HepG2 (cell line): ENCODE data around the gene SLC16A3. TPM values are rescaled to one million over a fixed set of nuclear protein-coding genes. Genes with fewer than 3 reads are reported as not detected.

ENCODE experiments used
- ATAC-seq: fragments of 200-7000 bp; cut with Tn5 transposase; 3 replicates; pipeline ENCODE4 v1.9.1; 2020; ENCODE audit warnings: mild to moderate bottlenecking, moderate library complexity
- BruUV-seq: library from RNA; stranded (reverse); fragments of 400-500 nt; replicated peaks from 2 replicates; lab custom pipeline; 2021; lab: Mats Ljungman, UMichigan
- CTCF ChIA-PET: fragments of 300-600 bp; formaldehyde crosslinking; extraction: SDS; loops from one replicate; lab custom pipeline; 2021; ENCODE audit warnings: low total read pairs, inconsistent platforms, low intra/inter-chr PET ratio; lab: Yijun Ruan, JAX
- POLR2A ChIA-PET: fragments of 350-600 bp; sonication (Branson Sonifier 250); formaldehyde crosslinking; loops from one replicate; lab custom pipeline; 2020; ENCODE audit warnings: antibody characterized with exemption, inconsistent platforms; lab: Yijun Ruan, JAX
- DNase-seq: peaks from one replicate; pipeline ENCODE4 v3.0.0-alpha.2; 2015; ENCODE audit warnings: low spot score
- FAIRE-seq: peaks from 3 replicates; lab custom pipeline; 2011; peaks lifted over from hg19 to GRCh38; lab: Jason Lieb, UNC
- H2AFZ ChIP-seq: one replicate; pipeline ENCODE4 v1.6.1; 2011; ENCODE audit warnings: low read length, inconsistent platforms
- H3K27ac ChIP-seq: fragments of 300-600 bp; 3 replicates; pipeline ENCODE4 v1.8.0; 2011; ENCODE audit warnings: mixed run types, mild to moderate bottlenecking, mixed read lengths, low read length, inconsistent platforms; ENCODE audit not compliant: insufficient read depth; ENCODE audit errors: extremely low read length
- H3K27me3 ChIP-seq, 2 experiments: fragments of 200-600 bp in 1 of 2; 2 replicates in 1 of 2; 3 replicates in 1 of 2; pipeline versions ENCODE4 v1.6.0 to v1.8.0; 2011; ENCODE audit warnings: low read length in 2 of 2, mild to moderate bottlenecking in 2 of 2, moderate library complexity in 2 of 2, inconsistent platforms in 1 of 2; ENCODE audit not compliant: insufficient read depth in 2 of 2, control insufficient read depth in 1 of 2
- H3K36me3 ChIP-seq, 2 experiments: fragments of 200-600 bp in 1 of 2; replicated peaks in 1 of 2; 2 replicates in 1 of 2; 3 replicates in 1 of 2; pipeline versions ENCODE4 v1.5.1 to v1.8.0; 2011; ENCODE audit warnings: low read length in 2 of 2, inconsistent platforms in 1 of 2; ENCODE audit not compliant: insufficient read depth in 2 of 2, control insufficient read depth in 1 of 2
- H3K4me1 ChIP-seq: 2 replicates; pipeline ENCODE4 v1.5.1; 2012; ENCODE audit warnings: low read length, inconsistent platforms; ENCODE audit not compliant: insufficient read depth
- H3K4me2 ChIP-seq: 2 replicates; pipeline ENCODE4 v1.6.0; 2011; ENCODE audit warnings: low read depth, low read length, inconsistent platforms
- H3K4me3 ChIP-seq, 3 experiments: fragments of 200-600 bp in 1 of 3; sonication (generic), shearing (Covaris generic) in 1 of 3; replicated peaks in 1 of 3; 2 replicates each; pipeline ENCODE4 v1.5.1; 2011 to 2016; ENCODE audit warnings: low read length in 3 of 3, inconsistent platforms in 2 of 3, low read depth in 2 of 3, mild to moderate bottlenecking in 2 of 3, control low read depth in 1 of 3, mixed read lengths in 1 of 3; ENCODE audit not compliant: insufficient read depth in 1 of 3
- H3K79me2 ChIP-seq: one replicate; pipeline ENCODE4 v1.6.1; 2011; ENCODE audit warnings: low read length, inconsistent platforms; ENCODE audit not compliant: insufficient read depth
- H3K9ac ChIP-seq: 2 replicates; pipeline ENCODE4 v1.6.0; 2011; ENCODE audit warnings: mild to moderate bottlenecking, low read depth, low read length, inconsistent platforms; ENCODE audit not compliant: insufficient read depth
- H3K9me3 ChIP-seq: 2 replicates; pipeline ENCODE4 v1.5.1; 2012; ENCODE audit warnings: mild to moderate bottlenecking, low read length
- H4K20me1 ChIP-seq: 2 replicates; pipeline ENCODE4 v1.6.0; 2011; ENCODE audit warnings: inconsistent platforms, mild to moderate bottlenecking, low read length, moderate library complexity; ENCODE audit not compliant: insufficient read depth
- AHR ChIP-seq: IDR thresholded peaks from 2 replicates; pipeline ENCODE4 v1.6.1; 2018; ENCODE audit warnings: missing genetic modification reagents, missing compliant biosample characterization
- CHCHD3 ChIP-seq: sonication (generic); formaldehyde crosslinking; IDR thresholded peaks from 2 replicates; pipeline ENCODE4 v1.8.0; 2022; ENCODE audit warnings: mild to moderate bottlenecking, missing genetic modification reagents, moderate library complexity
- ESRRA ChIP-seq: sonication (generic); formaldehyde crosslinking; IDR thresholded peaks from 2 replicates; pipeline ENCODE4 v1.5.1; 2020; ENCODE audit warnings: mild to moderate bottlenecking, low read depth, missing genetic modification reagents
- FOXK2 ChIP-seq: fragments of 450-650 bp; IDR thresholded peaks from 2 replicates; pipeline ENCODE4 v1.6.1; 2016
- IKZF1 ChIP-seq: fragments of 450-650 bp; IDR thresholded peaks from 2 replicates; pipeline ENCODE4 v1.7.1; 2016
- KDM6A ChIP-seq: IDR thresholded peaks from 2 replicates; pipeline ENCODE4 v1.6.1; 2016; ENCODE audit warnings: low read depth
- MAX ChIP-seq: IDR thresholded peaks from 2 replicates; pipeline ENCODE4 v1.6.1; 2012; ENCODE audit warnings: inconsistent platforms
- PCBP2 ChIP-seq: fragments of 200-400 bp; formaldehyde crosslinking; optimal IDR thresholded peaks from 2 replicates; pipeline ENCODE3; 2018; ENCODE audit warnings: low read length, low read depth; ENCODE audit not compliant: poor library complexity, severe bottlenecking
- PLRG1 ChIP-seq: fragments of 450-650 bp; conservative IDR thresholded peaks from 2 replicates; pipeline ENCODE4 v1.6.1; 2016
- SMAD1 ChIP-seq: sonication (generic); formaldehyde crosslinking; IDR thresholded peaks from 2 replicates; pipeline ENCODE4 v1.4.0; 2020; ENCODE audit warnings: missing genetic modification reagents, low read depth, mild to moderate bottlenecking, borderline replicate concordance
- SRSF1 ChIP-seq: fragments of 200-400 bp; formaldehyde crosslinking; optimal IDR thresholded peaks from 2 replicates; pipeline ENCODE3; 2017; ENCODE audit warnings: mild to moderate bottlenecking, low read depth, low read length, moderate library complexity
- TCF7L2 ChIP-seq: IDR thresholded peaks from 2 replicates; pipeline ENCODE4 v1.6.1; 2011; ENCODE audit warnings: mild to moderate bottlenecking, low read depth, low read length, moderate library complexity
- ZBTB2 ChIP-seq: sonication (generic); formaldehyde crosslinking; IDR thresholded peaks from 2 replicates; pipeline ENCODE4 v1.8.0; 2022; ENCODE audit warnings: low read depth, missing genetic modification reagents
- ZFP36L1 ChIP-seq: sonication (generic); formaldehyde crosslinking; IDR thresholded peaks from 2 replicates; pipeline ENCODE4 v1.8.0; 2022; ENCODE audit warnings: mild to moderate bottlenecking, missing genetic modification reagents, moderate library complexity
- ZMAT5 ChIP-seq: sonication (generic); formaldehyde crosslinking; IDR thresholded peaks from 2 replicates; pipeline ENCODE4 v1.5.0; 2020; ENCODE audit warnings: mild to moderate bottlenecking, low read depth, missing genetic modification reagents, borderline replicate concordance
- ZNF205 ChIP-seq: IDR thresholded peaks from 2 replicates; pipeline ENCODE4 v1.6.1; 2018; ENCODE audit warnings: missing biosample characterization, missing genetic modification reagents
- ZNF333 ChIP-seq: sonication (generic); formaldehyde crosslinking; IDR thresholded peaks from 2 replicates; pipeline ENCODE4 v1.4.0; 2020; ENCODE audit warnings: mild to moderate bottlenecking, missing genetic modification reagents, borderline replicate concordance
- ZNF614 ChIP-seq: IDR thresholded peaks from 2 replicates; pipeline ENCODE4 v1.6.1; 2018; ENCODE audit warnings: missing biosample characterization, missing genetic modification reagents, inconsistent platforms, borderline replicate concordance
- WGBS: methylation state at CpG from one replicate; pipeline ENCODE4 v1.1.6; 2017; ENCODE audit warnings: low lambda C conversion rate; 5-methylcytosine and 5-hydroxymethylcytosine counted together
- in situ Hi-C: cut with HindIII; loops from 2 replicates; pipeline ENCODE4 v1.10.0; 2017; ENCODE audit warnings: low pct_unique_long_range_greater_than_20kb; ENCODE audit not compliant: extremely low pct_ligation_motif_present
- intact Hi-C: fragments of 100-400 bp; cut with micrococcal nuclease; formaldehyde crosslinking; loops from one replicate; pipeline ENCODE4 v1.10.0; 2022; ENCODE audit not compliant: unreplicated experiment
- polyA plus RNA-seq, 8 experiments: library from polyadenylated mRNA; depleted of rRNA in 3 of 8; stranded (reverse) in 7 of 8; unstranded in 1 of 8; fragments of >200 nt; fragmentation: Illumina TruSeq in 4 of 8; extraction: Trizol in 4 of 8; gene quantifications; 2 replicates each; pipeline versions ENCODE4 v1.2.1 to v1.2.3, GENCODE V29; 2011 to 2016; ENCODE audit warnings: low read depth in 4 of 8, missing spikeins in 1 of 8, mixed read lengths in 1 of 8; ENCODE audit not compliant: insufficient read depth in 1 of 8
- total RNA-seq, 5 experiments: library from RNA; depleted of rRNA; stranded (reverse); fragments of >200 nt; fragmentation: Illumina TruSeq; extraction: Trizol; gene quantifications; 2 replicates each; pipeline ENCODE4 v1.2.3, GENCODE V29; 2016; ENCODE audit warnings: low read depth in 1 of 5
- TF ChIP-seq, protein P1 (sequence below): sonication (generic); formaldehyde crosslinking; IDR thresholded peaks from 2 replicates; pipeline ENCODE4 v1.4.0; 2020; ENCODE audit warnings: missing genetic modification reagents
- TF ChIP-seq, protein P2 (sequence below): sonication (generic); formaldehyde crosslinking; IDR thresholded peaks from 2 replicates; pipeline ENCODE4 v1.9.0; 2022; ENCODE audit warnings: low read depth, missing genetic modification reagents

Gene SLC16A3
- total and polyA plus RNA-seq, 2 of the 13 experiments (the other 11 are each of a cell fraction or from before 2014, with no cell fraction given): 242 to 349 TPM

- TF ChIP-seq ZNF614 (CRISPR knock-in tag): no peak
- no peak for TF ChIP-seq AHR (CRISPR knock-in tag)
- TF ChIP-seq SMAD1: no peak
- no peak for TF ChIP-seq ZBTB2
- no peak for TF ChIP-seq ZMAT5
- no peak for TF ChIP-seq SRSF1
- no peak for TF ChIP-seq CHCHD3
- no peak for TF ChIP-seq FOXK2
- TF ChIP-seq, protein P1, sequence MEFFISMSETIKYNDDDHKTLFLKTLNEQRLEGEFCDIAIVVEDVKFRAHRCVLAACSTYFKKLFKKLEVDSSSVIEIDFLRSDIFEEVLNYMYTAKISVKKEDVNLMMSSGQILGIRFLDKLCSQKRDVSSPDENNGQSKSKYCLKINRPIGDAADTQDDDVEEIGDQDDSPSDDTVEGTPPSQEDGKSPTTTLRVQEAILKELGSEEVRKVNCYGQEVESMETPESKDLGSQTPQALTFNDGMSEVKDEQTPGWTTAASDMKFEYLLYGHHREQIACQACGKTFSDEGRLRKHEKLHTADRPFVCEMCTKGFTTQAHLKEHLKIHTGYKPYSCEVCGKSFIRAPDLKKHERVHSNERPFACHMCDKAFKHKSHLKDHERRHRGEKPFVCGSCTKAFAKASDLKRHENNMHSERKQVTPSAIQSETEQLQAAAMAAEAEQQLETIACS: no peak
- TF ChIP-seq ZNF333: no peak
- no peak for TF ChIP-seq MAX
- TF ChIP-seq KDM6A (CRISPR knock-in tag): no peak
- TF ChIP-seq TCF7L2: no peak
- TF ChIP-seq PLRG1: no peak
- TF ChIP-seq, protein P2, sequence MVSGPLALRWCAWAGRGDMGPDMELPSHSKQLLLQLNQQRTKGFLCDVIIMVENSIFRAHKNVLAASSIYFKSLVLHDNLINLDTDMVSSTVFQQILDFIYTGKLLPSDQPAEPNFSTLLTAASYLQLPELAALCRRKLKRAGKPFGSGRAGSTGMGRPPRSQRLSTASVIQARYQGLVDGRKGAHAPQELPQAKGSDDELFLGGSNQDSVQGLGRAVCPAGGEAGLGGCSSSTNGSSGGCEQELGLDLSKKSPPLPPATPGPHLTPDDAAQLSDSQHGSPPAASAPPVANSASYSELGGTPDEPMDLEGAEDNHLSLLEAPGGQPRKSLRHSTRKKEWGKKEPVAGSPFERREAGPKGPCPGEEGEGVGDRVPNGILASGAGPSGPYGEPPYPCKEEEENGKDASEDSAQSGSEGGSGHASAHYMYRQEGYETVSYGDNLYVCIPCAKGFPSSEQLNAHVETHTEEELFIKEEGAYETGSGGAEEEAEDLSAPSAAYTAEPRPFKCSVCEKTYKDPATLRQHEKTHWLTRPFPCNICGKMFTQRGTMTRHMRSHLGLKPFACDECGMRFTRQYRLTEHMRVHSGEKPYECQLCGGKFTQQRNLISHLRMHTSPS: no peak
- no peak for TF ChIP-seq ESRRA (CRISPR knock-in tag)
- no peak for TF ChIP-seq ZNF205 (CRISPR knock-in tag)
- TF ChIP-seq ZFP36L1 (CRISPR knock-in tag): no peak
- no peak for TF ChIP-seq PCBP2
- no peak for TF ChIP-seq IKZF1
- H3K27me3 ChIP-seq: no peaks in the 10 kb centered on the region
- no peak overlapping the region for H3K4me3 ChIP-seq
- BruUV-seq: no TSS peak
- ATAC-seq (no peak), FAIRE-seq (no peak), DNase-seq (no peak)
- in situ Hi-C loops (no loop called here), intact Hi-C loops (no loop called here)
- H3K36me3 ChIP-seq: peaks cover 2 to 18% of the 10 kb centered on the region in 2 experiments
- no peaks in the 10 kb centered on the region for H4K20me1 ChIP-seq
- peaks cover 8% of the 10 kb centered on the region for H3K4me1 ChIP-seq
- no peak overlapping the region for H2AFZ ChIP-seq
- ChIA-PET CTCF (no interaction called here), POLR2A (no interaction called here)
- no peak overlapping the region for H3K9ac ChIP-seq
- H3K4me2 ChIP-seq: no peak overlapping the region
- 94% methylated on average over 5 of the region's 5 CpGs for WGBS
- H3K27ac ChIP-seq: no peak overlapping the region
- H3K79me2 ChIP-seq: no peaks in the 10 kb centered on the region
- no peaks in the 10 kb centered on the region for H3K9me3 ChIP-seq
These were observed 44.1 kb upstream of the SLC16A3 start for GRCh38 chr17:82184761-82185160.
